ENCODE data around the gene NPY5R.

Gene NPY5R

GRCh38 chr4:163384926-163385325 is 41.2 kb downstream of the NPY5R start:
- no peak for DNase-seq (ENCODE audit: low spot score)

GRCh38 chr4:163385466-163385865 is 41.8 kb downstream of the NPY5R start:
- DNase-seq (ENCODE audit: low spot score) = no peak

- DNase-seq (ENCODE audit: low spot score) = no peak
Observed at GRCh38 chr4:163391756-163392155, 48.1 kb downstream of the NPY5R start.

- no peak for DNase-seq (ENCODE audit: low spot score)
Observed at GRCh38 chr4:163392328-163392727, 48.6 kb downstream of the NPY5R start.

GRCh38 chr4:163393471-163393870 is 49.8 kb downstream of the NPY5R start:
- no peak for DNase-seq (ENCODE audit: low spot score)

GRCh38 chr4:163395055-163395454 is 51.4 kb downstream of the NPY5R start:
- no peak for DNase-seq (ENCODE audit: low spot score)

GRCh38 chr4:163395758-163396157 is 52.1 kb downstream of the NPY5R start:
- no peak for DNase-seq (ENCODE audit: low spot score)

- DNase-seq (ENCODE audit: low spot score) = no peak
Observed at GRCh38 chr4:163398238-163398637, 54.5 kb downstream of the NPY5R start.

GRCh38 chr4:163400911-163401310 is 57.2 kb downstream of the NPY5R start:
- no peak for DNase-seq (ENCODE audit: low spot score)
